GM19193 (cell line): Measurements from ENCODE around the gene CLDN12.

Source experiments
- POLR2A ChIP-seq: IDR thresholded peaks from 4 replicates; pipeline ENCODE4 v1.6.1; 2011; ENCODE audit not compliant: insufficient read depth, insufficient read length; ENCODE audit errors: extremely low read depth

The CLDN12 gene

GRCh38 chr7:90459888-90460287, 56.6 kb downstream of the CLDN12 start:
- TF ChIP-seq POLR2A: no peak

GRCh38 chr7:90461219-90461618, 58.0 kb downstream of the CLDN12 start:
- TF ChIP-seq POLR2A: no peak
